Right ventricle myocardium superior (tissue), 1 donor: ENCODE measurements around the gene TMC4. TPM values are rescaled to one million over a fixed set of nuclear protein-coding genes. Genes with fewer than 3 reads are reported as not detected.
"Not testable (repeated sequence)": the region's sequence is repeated elsewhere in the genome, so short reads cannot be mapped to it uniquely, and the experiment has no call there.

ENCODE experiments used
- ATAC-seq: fragments of 200-7000 bp; cut with Tn5 transposase; one replicate; pipeline ENCODE4 v1.9.1; 2020; ENCODE audit warnings: mild to moderate bottlenecking; ENCODE audit not compliant: poor library complexity
- DNase-seq: peaks from one replicate; pipeline ENCODE4 v3.0.0-alpha.2; 2020
- intact Hi-C: fragments of 100-400 bp; cut with DNase I; formaldehyde crosslinking; loops from one replicate; pipeline ENCODE4 v1.11.2; 2022
- long read RNA-seq: library from polyadenylated mRNA; unstranded; transcript quantifications from one replicate; pipeline ENCODE4 v2.0.0, GENCODE V29; 2021
- total RNA-seq: library from RNA; stranded (reverse); fragmentation: NEBNext Ultra II Directional; extraction: Animal tissue kit (Norgen Biotek cat#: 25700); gene quantifications from one replicate; pipeline ENCODE4 v1.2.1, GENCODE V29; 2021
- donor health status: DM: no; HTN: yes; CAD: no; lungs with severe emphysema.

TMC4 gene, protein sequence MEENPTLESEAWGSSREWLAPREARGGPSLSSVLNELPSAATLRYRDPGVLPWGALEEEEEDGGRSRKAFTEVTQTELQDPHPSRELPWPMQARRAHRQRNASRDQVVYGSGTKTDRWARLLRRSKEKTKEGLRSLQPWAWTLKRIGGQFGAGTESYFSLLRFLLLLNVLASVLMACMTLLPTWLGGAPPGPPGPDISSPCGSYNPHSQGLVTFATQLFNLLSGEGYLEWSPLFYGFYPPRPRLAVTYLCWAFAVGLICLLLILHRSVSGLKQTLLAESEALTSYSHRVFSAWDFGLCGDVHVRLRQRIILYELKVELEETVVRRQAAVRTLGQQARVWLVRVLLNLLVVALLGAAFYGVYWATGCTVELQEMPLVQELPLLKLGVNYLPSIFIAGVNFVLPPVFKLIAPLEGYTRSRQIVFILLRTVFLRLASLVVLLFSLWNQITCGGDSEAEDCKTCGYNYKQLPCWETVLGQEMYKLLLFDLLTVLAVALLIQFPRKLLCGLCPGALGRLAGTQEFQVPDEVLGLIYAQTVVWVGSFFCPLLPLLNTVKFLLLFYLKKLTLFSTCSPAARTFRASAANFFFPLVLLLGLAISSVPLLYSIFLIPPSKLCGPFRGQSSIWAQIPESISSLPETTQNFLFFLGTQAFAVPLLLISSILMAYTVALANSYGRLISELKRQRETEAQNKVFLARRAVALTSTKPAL
- total RNA-seq, result 0.91 TPM
- long read RNA-seq, partial matches to known transcripts, result 0 of 2 reads
- long read RNA-seq, other reads (novel, unspliced or antisense), result 2 of 2 reads

DNA sequence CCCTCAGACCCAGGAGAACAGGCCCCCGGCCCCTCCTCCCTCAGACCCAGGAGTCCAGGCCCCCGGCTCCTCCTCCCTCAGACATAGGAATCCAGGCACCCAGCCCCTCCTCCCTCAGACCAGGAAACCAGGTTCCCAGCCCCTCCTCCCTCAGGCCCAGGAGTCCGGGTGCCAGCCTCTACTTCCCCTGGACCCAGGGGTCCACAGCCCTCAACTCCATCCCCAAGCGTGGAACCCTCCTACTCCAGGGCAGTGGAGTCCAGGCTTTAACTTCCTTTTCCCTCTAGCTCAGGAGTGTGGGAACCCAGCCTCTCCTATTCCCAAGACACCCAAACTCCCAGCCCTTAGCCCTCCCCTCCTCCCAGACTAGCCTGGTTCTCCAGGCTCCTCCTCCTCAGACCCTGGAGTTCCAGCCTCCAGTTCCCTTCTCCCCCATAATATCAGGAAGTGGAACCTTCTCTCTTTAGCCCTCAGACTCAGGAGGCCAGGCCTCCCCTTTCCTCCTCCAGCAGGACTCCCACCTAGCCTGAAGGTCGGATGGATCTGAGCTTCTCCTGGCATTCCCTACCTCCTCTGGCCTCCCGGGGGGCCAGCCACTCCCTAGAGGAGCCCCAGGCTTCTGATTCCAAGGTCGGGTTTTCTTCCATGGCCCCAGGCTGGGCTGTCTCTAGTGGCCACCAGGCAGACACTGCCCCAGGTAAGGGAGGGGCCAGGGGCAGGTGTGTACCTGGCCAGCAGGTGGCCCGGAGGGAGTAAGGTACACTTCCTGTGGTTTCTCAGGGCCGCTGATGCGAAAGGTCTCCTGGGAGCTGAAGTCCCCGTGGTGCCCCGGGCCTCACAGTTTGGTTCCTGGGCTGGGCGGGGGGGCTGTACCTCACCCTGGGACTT lies at the start of gene TMC4:
Gene TMC4 (minus strand): TSS at position 690 of the 888 bp plus-strand sequence. CDS start 43 bp downstream, at position 647.
- intact Hi-C loops, result loop anchor here (5.0 kb wide), 1 partner anchor 60 kb away; no protein-coding TSS in a partner anchor
- DNase-seq (no peak), ATAC-seq (peak; percentile 25)

DNA sequence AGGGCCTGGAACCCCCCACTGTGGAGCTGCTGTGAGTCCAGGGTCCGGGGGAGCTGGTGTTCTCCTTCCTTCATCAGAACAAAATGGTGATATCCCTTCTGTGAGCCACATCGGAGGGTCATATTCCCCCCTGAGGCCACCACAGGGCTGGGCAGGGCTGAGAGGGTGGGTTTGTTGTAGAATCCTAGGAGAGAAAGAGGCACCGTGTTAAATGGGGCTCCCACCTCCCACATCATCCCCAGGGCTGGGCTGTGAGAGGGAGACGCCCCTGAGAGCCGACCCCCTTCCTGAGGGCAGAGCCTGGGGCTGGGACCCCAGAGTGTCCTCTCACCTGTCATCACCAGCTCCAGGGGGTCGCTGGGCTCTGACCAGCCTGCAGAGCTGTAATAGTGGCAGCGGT lies 49.0 kb upstream of the TMC4 start:
- intact Hi-C loops, ATAC-seq, DNase-seq: not testable (repeated sequence)

DNA sequence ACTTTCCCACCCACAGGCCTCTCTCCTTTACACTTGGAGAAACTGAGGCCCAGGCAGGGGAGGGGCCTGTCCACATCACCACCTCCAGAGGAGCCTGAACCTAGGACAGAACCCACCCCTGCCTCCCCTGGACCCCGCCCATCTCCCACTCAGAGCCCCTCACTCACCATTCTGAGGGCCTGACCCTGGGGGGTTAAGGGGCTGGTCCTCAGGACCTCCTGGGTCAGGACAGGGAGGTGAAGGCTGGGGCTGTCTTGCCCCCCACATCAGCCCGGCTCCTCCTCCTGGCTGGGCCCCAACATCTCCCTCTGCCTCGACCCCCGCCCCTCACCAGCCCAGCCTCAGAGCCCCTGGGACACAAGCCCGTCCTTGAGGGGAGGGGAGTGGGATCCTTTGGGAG lies 46.7 kb upstream of the TMC4 start:
- DNase-seq, intact Hi-C loops, ATAC-seq: not testable (repeated sequence)

DNA sequence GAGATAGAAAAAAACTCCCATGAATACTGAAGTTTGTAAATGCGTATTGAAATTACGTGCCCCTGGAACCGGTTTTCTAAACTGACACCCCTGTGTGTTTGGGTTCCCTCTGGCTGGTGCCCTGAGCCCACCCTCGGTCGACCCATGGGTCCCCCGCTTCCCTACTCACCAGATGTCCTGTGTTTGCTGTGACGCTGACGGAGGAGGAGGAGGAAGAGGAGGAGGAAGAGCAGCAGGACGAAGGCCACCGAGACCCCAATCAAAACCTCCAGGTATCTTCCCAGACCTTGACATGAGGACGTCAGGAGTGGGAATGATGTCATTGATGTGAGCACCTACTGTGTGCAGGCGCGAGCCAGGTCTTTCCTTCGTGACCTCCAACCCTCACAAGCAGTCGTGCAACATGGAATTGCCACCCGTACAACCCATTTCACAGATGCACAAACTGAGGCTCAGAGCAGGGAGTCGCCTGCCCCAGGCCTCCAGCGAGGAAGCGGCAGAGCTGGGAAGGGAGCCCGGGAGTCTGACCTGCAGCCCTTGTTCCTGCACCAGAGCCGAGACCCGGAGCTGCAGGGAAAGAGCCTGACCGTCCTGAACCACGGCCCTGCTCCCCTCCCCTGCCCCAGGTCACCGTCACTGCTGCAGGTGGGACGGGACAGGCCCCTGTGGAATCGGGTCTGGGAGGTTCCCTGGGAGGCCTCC lies 46.2 kb upstream of the TMC4 start:
- intact Hi-C loops, result no loop called here
- ATAC-seq (no peak), DNase-seq (no peak)

DNA sequence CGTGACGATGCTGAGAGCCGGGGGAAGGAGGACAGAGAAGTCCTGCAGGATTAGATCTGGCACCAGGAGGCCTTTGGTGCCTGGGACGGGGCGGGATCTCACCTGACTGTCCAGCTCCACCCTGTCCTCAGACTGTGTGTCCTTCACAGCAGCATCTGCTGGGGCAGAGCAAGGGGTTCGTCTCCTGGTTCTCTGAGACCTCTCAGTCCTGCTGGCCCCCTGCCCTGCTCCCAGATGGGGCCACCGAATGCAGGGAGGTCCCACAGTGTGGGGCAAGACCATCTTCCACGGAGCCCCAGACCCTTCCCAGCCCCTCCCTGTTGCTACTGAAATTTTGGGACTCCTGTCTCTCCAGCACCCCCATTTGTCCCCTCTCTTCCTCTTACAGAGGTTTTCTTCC lies 45.3 kb upstream of the TMC4 start:
- no peak for DNase-seq
- intact Hi-C loops, result no loop called here
- no peak for ATAC-seq

DNA sequence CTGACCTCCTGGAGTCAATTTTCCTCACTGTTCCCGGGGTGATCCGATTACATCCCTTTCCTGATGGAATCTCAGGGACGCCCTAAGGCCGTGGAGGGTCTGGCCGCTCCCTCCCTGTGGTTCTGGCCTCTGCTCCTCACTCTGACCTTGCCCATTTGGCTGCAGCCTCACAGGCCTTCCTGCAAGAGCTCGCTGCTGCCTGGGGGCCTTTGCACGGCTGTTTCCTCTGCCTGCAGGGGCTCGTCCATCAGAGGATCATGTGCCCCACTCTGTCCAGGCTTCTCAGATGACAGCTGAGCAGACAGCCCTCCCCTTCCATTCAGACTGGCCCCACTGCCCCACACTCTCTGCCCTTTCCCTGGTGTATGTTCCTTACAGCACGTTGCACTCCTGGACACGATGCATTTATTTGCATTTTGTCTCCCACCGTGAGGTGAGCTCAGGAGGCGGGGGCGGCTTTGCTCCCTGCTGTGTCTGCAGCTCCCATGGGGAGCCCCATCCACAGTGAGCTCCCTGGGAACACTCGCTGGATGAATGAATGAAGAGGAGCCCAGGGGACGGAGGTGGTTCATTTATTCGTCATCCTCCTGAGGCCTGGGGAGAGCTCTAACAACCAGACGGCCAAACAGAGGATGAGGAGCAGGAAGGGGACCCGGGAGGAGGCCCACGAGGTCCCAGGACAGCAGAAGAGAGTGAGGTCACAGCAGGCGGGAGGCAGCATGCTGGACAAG lies 44.7 kb upstream of the TMC4 start:
- DNase-seq, intact Hi-C loops, ATAC-seq: not testable (repeated sequence)

DNA sequence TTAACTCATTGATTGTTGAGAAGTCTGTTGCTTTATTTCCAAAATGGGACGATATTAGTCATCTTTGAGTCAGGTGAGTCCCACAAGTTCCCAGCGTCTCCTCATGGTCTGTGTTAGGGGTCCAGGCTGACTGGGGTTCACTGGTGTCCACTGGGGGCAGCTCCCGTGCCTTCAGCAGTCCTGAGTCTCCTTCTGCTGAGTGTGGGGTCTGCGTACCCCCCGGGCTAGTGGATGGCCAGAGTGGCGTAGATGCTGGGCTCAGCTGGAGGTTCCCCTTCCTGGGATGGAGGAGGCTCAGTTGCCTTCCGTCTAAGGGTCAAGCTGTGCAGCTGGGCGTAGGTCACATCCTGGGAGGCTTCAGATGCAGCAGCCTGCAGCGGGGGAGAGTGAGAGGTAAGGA lies 43.9 kb upstream of the TMC4 start:
- intact Hi-C loops, result no loop called here
- ATAC-seq, result no peak
- DNase-seq, result no peak

DNA sequence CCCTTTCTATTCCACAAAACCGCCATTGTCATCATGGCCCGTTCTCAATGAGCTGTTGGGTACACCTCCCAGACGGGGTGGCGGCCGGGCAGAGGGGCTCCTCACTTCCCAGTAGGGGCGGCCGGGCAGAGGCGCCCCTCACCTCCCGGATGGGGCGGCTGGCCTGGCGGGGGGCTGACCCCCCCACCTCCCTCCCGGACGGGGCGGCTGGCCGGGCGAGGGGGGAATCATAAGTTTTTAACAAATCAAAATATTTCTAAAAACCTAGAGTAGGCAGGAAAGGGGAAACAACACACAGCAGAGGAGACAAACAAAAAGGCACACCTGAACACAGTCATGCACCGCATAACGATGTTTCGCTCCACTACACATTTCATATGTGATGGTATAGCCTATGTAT lies 41.8 kb upstream of the TMC4 start:
- DNase-seq, intact Hi-C loops, ATAC-seq: not testable (repeated sequence)

DNA sequence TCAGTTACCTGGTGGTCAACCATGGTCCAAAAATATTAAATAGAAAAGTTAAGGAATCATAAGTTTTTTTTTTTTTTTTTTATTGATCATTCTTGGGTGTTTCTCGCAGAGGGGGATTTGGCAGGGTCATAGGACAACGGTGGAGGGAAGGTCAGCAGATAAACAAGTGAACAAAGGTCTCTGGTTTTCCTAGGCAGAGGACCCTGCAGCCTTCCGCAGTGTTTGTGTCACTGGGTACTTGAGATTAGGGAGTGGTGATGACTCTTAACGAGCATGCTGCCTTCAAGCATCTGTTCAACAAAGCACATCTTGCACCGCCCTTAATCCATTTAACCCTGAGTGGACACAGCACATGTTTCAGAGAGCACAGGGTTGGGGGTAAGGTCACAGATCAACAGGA lies 41.3 kb upstream of the TMC4 start:
- ATAC-seq, DNase-seq, intact Hi-C loops: not testable (repeated sequence)

DNA sequence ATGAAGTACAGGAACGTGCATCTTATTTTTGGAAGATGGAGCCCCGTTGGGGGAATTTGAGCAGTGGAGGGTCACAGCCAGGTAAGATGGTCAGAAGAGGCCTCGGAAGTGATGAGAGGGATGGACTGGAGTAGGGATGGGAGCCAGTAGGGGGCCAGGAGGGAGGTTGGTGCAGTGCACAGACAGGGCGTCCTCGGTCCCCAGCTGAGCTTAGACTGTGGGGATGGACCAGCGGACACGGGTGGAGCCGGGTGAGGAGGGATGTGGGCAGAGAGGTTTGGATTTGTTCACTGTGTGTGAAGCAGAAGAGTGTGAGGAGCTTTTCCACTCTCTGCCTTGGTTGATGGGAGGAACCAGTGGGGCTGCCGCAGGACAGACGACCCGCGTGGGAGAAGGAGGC lies 38.3 kb upstream of the TMC4 start:
- no peak for DNase-seq
- intact Hi-C loops, result no loop called here
- no peak for ATAC-seq

DNA sequence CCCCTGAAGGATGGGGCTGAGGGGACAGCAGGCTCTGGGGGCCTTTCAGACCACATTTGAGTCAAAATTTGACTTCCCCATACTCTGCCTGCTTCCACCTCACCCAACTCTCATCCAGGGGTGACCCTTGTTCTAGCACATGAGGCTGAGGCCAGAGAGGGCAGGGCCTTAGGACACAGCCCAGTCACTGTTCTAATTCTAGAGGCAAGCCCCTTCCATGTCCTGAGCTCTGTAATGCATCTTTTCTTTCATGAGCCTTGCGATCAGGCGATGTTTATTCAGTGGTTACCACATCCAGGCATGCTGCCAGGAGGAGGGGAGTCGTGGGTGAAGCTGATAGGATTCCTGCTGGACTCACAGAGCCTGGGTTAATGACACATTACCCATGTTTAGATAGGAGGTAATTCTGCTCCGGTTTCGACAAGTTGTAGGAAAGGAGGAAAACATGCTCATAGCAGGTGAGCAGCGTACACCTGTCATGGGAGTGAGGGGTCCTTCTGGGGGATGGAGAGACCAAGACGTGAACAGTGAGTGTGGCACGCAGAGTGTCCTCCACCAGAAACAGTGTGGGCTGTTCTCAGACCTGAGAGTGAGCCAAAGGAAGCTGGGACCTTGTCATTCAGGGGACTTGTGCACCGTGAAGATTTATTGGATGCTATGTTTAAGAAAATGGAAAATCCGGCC lies 37.0 kb upstream of the TMC4 start:
- peak; percentile 89 for DNase-seq
- ATAC-seq, result peak; percentile 65
- intact Hi-C loops, result no loop called here

DNA sequence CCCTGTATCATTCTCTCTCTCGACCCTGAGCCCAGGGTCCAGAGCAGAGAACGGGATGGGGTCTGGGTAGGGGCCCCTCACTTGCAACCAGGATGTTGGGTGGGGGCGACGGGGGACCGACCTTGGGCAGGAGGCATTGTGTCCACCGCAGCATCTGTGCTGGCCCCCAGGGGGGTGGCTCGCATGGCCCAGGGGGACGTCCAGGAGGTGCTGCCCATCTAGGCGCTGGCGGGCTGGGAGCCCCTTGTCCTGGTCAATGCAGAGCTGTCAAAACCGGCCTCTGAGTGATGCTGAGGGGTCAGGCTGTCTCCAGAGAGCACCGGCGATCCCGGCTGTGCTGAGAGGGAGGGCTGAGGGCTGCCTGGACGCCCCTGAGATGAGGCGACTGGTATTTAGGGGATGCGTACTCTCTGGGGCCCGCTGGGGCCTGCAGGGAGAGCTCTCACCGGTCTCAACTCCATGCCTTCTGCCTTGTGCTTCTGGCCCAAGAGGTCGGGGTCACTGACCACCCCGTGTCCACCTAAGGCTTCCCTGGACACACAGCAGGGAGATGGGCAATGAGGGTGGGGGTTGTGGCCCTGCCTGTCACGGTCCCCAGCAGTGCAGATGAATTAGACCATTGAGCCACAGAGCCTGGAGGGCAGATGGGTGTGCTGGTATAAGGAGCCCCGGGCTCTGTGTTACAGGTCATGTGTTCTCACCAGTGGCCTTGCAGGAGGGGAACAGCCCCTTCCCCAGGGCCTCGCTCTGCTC lies 36.3 kb upstream of the TMC4 start:
- peak; percentile 2 for ATAC-seq
- intact Hi-C loops, result no loop called here

DNA sequence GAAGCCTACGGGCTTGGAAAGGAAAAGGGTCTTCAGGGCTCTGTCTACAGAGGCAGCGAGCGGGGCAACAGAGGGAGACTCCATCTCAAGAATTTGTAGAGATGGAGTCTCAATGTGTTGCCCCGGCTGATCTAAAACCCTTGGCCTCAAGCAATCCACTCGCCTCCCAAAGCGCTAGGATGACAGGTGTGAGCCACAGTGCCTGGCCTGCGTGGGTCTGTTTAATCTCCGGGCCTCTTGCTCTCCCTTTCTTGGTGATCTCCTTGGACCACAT lies 35.8 kb upstream of the TMC4 start:
- intact Hi-C loops, result no loop called here
- DNase-seq, result no peak

More for the DNA sequence above, 36.3 kb upstream of the TMC4 start:
- no peak for DNase-seq

DNA sequence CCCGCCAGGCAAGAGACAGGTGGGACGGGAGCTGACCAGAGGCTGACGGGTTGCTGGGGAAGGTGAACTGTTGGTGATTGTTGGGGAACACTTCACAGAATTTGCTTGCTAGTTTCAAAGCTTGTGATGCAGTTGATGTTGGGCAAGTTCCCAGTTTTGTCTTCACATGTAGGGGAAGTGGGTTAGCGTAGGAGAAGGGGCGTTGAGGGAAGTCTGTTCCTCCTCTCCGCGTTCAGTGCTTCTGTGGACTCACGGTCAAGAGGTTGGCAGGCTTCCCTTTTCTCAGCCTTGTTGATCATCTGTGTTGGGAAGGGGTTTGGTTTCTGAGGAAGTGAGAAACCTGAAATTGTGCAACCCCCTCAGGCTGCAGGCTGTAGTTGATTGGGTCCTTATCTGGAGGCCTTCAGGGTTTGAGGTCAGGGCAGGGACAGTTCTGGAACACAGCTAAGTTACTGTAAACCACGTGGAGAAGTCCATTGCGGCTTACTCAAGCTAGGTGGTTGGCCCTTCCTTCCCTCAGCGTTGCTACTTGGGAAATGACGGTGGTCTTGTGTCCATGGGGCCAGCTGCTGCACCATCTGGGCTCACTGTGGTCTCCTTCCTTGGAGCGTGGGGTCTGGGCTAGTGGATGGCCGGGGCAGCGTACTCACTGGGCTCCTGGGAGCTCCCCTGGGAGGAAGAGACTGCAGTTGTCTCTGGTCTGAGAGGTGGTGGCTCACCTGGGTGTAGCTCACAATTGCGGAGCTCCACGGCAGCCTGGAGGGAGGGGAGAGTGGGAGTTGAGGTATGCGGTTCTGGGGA lies 35.2 kb upstream of the TMC4 start:
- intact Hi-C loops, result no loop called here
- ATAC-seq, result peak; percentile 57
- peak; percentile 70 for DNase-seq

More for the DNA sequence above, 35.8 kb upstream of the TMC4 start:
- ATAC-seq, result no peak

DNA sequence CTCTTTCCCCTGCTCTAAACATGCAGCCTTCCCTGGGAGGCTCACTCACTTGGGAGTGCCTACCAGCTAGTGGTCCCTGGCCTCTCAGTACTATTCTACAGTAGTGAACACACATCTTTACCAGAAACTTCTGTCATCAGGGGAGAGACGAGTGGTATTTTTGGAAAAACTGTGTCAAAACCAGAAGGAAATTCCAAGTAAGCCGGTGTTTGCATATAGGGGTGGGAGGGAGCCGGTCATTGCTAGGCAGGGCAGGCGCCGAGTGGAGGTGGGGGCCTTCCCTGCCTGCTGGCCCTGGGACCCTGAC lies 34.7 kb upstream of the TMC4 start:
- intact Hi-C loops, result no loop called here
- ATAC-seq (no peak), DNase-seq (no peak)

DNA sequence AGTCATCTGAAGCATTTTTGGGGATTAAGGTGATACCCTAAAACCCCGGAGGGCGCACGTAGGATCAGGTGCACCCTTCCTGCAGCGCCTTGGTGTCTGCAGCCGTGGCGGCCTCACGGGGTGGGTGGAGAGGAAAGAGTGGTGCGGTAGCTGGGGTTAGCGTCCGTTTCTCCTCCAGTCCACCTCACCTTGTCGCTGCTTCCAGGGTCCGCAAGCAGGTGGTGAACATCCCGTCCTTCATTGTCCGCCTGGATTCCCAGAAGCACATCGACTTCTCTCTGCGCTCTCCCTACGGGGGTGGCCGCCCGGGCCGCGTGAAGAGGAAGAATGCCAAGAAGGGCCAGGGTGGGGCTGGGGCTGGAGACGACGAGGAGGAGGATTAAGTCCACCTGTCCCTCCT lies 34.2 kb upstream of the TMC4 start:
- intact Hi-C loops, result not testable (repeated sequence)

More for the DNA sequence above, 34.2 kb upstream of the TMC4 start:
- not testable (repeated sequence) for ATAC-seq, DNase-seq
